SU-DHL-6 (cell line): Measurements from ENCODE around the gene CYP11A1.

Experiments
- EZH2phosphoT487 ChIP-seq: fragments of 200-600 bp; sonication (generic), shearing (Covaris generic); conservative IDR thresholded peaks from 2 replicates; pipeline ENCODE4 v1.6.1; 2018; ENCODE audit warnings: mild to moderate bottlenecking, antibody characterized with exemption, low read length, moderate library complexity, mixed read lengths
- TF ChIP-seq, protein P1 (sequence below): fragments of 200-600 bp; sonication (generic); IDR thresholded peaks from one replicate; pipeline ENCODE4 v1.5.1; 2017; ENCODE audit warnings: antibody characterized with exemption, mild to moderate bottlenecking, low read length, moderate library complexity; ENCODE audit not compliant: insufficient read depth, poor library complexity, severe bottlenecking

DNA sequence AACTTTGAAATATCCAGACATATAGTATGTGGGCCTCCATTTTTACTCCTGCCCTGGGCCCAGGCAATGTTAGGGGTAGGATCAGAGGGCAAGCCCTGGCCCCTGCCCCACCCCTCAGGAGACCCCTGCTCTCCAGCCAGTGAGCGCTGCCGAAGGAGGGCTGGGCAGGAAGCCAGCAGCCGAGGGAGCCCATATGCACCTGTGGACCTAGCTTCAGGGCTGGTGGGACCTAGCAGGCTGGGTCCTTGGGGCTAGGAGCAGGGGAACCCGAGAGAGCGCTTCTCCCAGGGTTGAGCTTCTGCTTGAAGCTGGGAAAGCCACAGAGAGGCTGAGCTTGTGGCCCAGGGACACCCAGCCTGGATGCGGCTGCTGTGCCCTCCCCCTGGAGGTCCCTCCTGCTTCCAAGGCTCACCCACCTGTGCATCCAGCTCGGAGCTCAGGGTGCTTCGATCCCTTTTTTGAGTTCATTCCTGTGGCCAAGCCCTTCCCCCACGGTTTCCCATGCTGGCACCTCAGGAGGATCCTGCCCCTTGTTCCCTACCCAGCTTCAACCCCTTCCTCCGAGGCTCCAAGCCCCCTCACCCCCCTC lies 21.0 kb upstream of the CYP11A1 start:
- TF ChIP-seq, protein P1, sequence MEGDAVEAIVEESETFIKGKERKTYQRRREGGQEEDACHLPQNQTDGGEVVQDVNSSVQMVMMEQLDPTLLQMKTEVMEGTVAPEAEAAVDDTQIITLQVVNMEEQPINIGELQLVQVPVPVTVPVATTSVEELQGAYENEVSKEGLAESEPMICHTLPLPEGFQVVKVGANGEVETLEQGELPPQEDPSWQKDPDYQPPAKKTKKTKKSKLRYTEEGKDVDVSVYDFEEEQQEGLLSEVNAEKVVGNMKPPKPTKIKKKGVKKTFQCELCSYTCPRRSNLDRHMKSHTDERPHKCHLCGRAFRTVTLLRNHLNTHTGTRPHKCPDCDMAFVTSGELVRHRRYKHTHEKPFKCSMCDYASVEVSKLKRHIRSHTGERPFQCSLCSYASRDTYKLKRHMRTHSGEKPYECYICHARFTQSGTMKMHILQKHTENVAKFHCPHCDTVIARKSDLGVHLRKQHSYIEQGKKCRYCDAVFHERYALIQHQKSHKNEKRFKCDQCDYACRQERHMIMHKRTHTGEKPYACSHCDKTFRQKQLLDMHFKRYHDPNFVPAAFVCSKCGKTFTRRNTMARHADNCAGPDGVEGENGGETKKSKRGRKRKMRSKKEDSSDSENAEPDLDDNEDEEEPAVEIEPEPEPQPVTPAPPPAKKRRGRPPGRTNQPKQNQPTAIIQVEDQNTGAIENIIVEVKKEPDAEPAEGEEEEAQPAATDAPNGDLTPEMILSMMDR, result no peak
- TF ChIP-seq EZH2phosphoT487, result no peak
